Tongue (tissue), 2 donors: ENCODE measurements around the gene ATP9B. TPM values are rescaled to one million over a fixed set of nuclear protein-coding genes. Genes with fewer than 3 reads are reported as not detected.
A peak's percentile ranks its signal among the peaks of the same experiment; 100 is the strongest.
"Not testable (repeated sequence)": the region's sequence is repeated elsewhere in the genome, so short reads cannot be mapped to it uniquely, and the experiment has no call there.

Experiments used
- DNase-seq: peaks from one replicate; pipeline ENCODE4 v3.0.0-alpha.2; 2015
- total RNA-seq: library from RNA; depleted of rRNA; stranded (reverse); fragments of >200 nt; gene quantifications from one replicate; pipeline ENCODE4 v1.2.3, GENCODE V29; 2014

Gene ATP9B
- total RNA-seq, 1 donor from 2014 or later = 84.5 TPM

GRCh38 chr18:79290876-79291275 lies 221.7 kb downstream of the ATP9B start:
- DNase-seq = no peak

GRCh38 chr18:79294235-79294634 lies 225.0 kb downstream of the ATP9B start:
- no peak for DNase-seq

GRCh38 chr18:79299272-79299671 lies 230.1 kb downstream of the ATP9B start:
- no peak for DNase-seq

GRCh38 chr18:79299711-79300110 lies 230.5 kb downstream of the ATP9B start:
- DNase-seq = no peak

GRCh38 chr18:79300413-79300812 lies 231.2 kb downstream of the ATP9B start:
- no peak for DNase-seq

GRCh38 chr18:79302120-79302519 lies 232.9 kb downstream of the ATP9B start:
- DNase-seq = no peak

GRCh38 chr18:79305911-79306310 lies 236.7 kb downstream of the ATP9B start:
- DNase-seq = peak; percentile 86

GRCh38 chr18:79309614-79310358 lies 240.6 kb downstream of the ATP9B start:
- DNase-seq = no peak

GRCh38 chr18:79314838-79315388 lies 245.7 kb downstream of the ATP9B start:
- no peak for DNase-seq

GRCh38 chr18:79315596-79315995 lies 246.4 kb downstream of the ATP9B start:
- DNase-seq = no peak

- DNase-seq = no peak
These were observed 248.5 kb downstream of the ATP9B start for GRCh38 chr18:79317703-79318102.

- no peak for DNase-seq
These were observed 249.0 kb downstream of the ATP9B start for GRCh38 chr18:79318142-79318673.

- DNase-seq = no peak
These were observed 251.1 kb downstream of the ATP9B start for GRCh38 chr18:79320216-79320850.

GRCh38 chr18:79321625-79322405 lies 252.6 kb downstream of the ATP9B start:
- DNase-seq = no peak

GRCh38 chr18:79322441-79322840 lies 253.2 kb downstream of the ATP9B start:
- no peak for DNase-seq

- no peak for DNase-seq
These were observed 254.3 kb downstream of the ATP9B start for GRCh38 chr18:79323471-79323870.

GRCh38 chr18:79326413-79327198 lies 257.4 kb downstream of the ATP9B start:
- no peak for DNase-seq

GRCh38 chr18:79327199-79327721 lies 258.1 kb downstream of the ATP9B start:
- no peak for DNase-seq

GRCh38 chr18:79327915-79328314 lies 258.7 kb downstream of the ATP9B start:
- DNase-seq = not testable (repeated sequence)

GRCh38 chr18:79328887-79329286 lies 259.7 kb downstream of the ATP9B start:
- DNase-seq = no peak

GRCh38 chr18:79329786-79330185 lies 260.6 kb downstream of the ATP9B start:
- no peak for DNase-seq
